ENCODE results near the gene VAPA.

VAPA gene

GRCh38 chr18:10003281-10003680 lies 89.5 kb downstream of the VAPA start:
- no peak overlapping the region for H3K4me3 ChIP-seq (ENCODE audit: low read length, poor library complexity, severe bottlenecking)
- no peak overlapping the region for H3K4me2 ChIP-seq (ENCODE audit: low read depth, low read length, poor library complexity, severe bottlenecking)
- H4K20me1 ChIP-seq (ENCODE audit: insufficient read depth, low read length, poor library complexity, severe bottlenecking) = no peaks in the 10 kb centered on the region
- no peaks in the 10 kb centered on the region for H3F3A ChIP-seq (ENCODE audit: low read depth)
- no peak overlapping the region for H2AFZ ChIP-seq (ENCODE audit: low read length)
- no peaks in the 10 kb centered on the region for H3K36me3 ChIP-seq (ENCODE audit: insufficient read depth, low read length)
- no peaks in the 10 kb centered on the region for H3K27me3 ChIP-seq (ENCODE audit: insufficient read depth, low read length, poor library complexity, severe bottlenecking)
- H3K9ac ChIP-seq (ENCODE audit: low read depth, low read length, poor library complexity, severe bottlenecking) = no peak overlapping the region
- H3K79me2 ChIP-seq (ENCODE audit: insufficient read depth, low read length) = no peaks in the 10 kb centered on the region
- peaks cover 9% of the 10 kb centered on the region; the same call in 1 of the 2 replicates for H3K9me3 ChIP-seq (ENCODE audit: insufficient read depth, low read depth, low read length)
- no peaks in the 10 kb centered on the region for H3K4me1 ChIP-seq (ENCODE audit: insufficient read depth, low read length, poor library complexity, severe bottlenecking)
- no peak for TF ChIP-seq EZH2phosphoT487 (IDR thresholded peaks at IDR 0.05; ENCODE audit: borderline replicate concordance)
- TF ChIP-seq CTCF (conservative IDR thresholded peaks at IDR 0.05; ENCODE audit: low read length) = no peak
- H3K9me2 ChIP-seq (replicated peaks; ENCODE audit: low read depth, low read length) = no peaks in the 10 kb centered on the region

- H3K27me3 ChIP-seq (ENCODE audit: insufficient read depth, low read length, poor library complexity, severe bottlenecking) = no peaks in the 10 kb centered on the region
- no peak overlapping the region for H3K4me3 ChIP-seq (ENCODE audit: low read length, poor library complexity, severe bottlenecking)
- H4K20me1 ChIP-seq (ENCODE audit: insufficient read depth, low read length, poor library complexity, severe bottlenecking) = no peaks in the 10 kb centered on the region
- no peak overlapping the region for H3K9ac ChIP-seq (ENCODE audit: low read depth, low read length, poor library complexity, severe bottlenecking)
- no peak overlapping the region for H2AFZ ChIP-seq (ENCODE audit: low read length)
- H3K4me1 ChIP-seq (ENCODE audit: insufficient read depth, low read length, poor library complexity, severe bottlenecking) = no peaks in the 10 kb centered on the region
- no peaks in the 10 kb centered on the region for H3K9me2 ChIP-seq (replicated peaks; ENCODE audit: low read depth, low read length)
- no peaks in the 10 kb centered on the region for H3K79me2 ChIP-seq (ENCODE audit: insufficient read depth, low read length)
- H3K36me3 ChIP-seq (ENCODE audit: insufficient read depth, low read length) = no peaks in the 10 kb centered on the region
- no peak overlapping the region for H3K4me2 ChIP-seq (ENCODE audit: low read depth, low read length, poor library complexity, severe bottlenecking)
- peaks cover 4% of the 10 kb centered on the region; the same call in 1 of the 2 replicates for H3K9me3 ChIP-seq (ENCODE audit: insufficient read depth, low read depth, low read length)
- TF ChIP-seq EZH2phosphoT487 (IDR thresholded peaks at IDR 0.05; ENCODE audit: borderline replicate concordance) = no peak
- TF ChIP-seq CTCF (conservative IDR thresholded peaks at IDR 0.05; ENCODE audit: low read length) = no peak
- H3F3A ChIP-seq (ENCODE audit: low read depth) = no peaks in the 10 kb centered on the region
Observed at GRCh38 chr18:10003866-10004265, 90.0 kb downstream of the VAPA start.

GRCh38 chr18:10006311-10006893 lies 92.6 kb downstream of the VAPA start:
- Histone ChIP-seq H3K36me3 (ENCODE audit: insufficient read depth, low read length) (no peaks in the 10 kb centered on the region), H3K4me1 (ENCODE audit: insufficient read depth, low read length, poor library complexity, severe bottlenecking) (no peaks in the 10 kb centered on the region), H3K9ac (ENCODE audit: low read depth, low read length, poor library complexity, severe bottlenecking) (no peak overlapping the region), H3K4me2 (ENCODE audit: low read depth, low read length, poor library complexity, severe bottlenecking) (no peak overlapping the region), H3F3A (ENCODE audit: low read depth) (no peaks in the 10 kb centered on the region), H3K9me3 (ENCODE audit: insufficient read depth, low read depth, low read length) (no peaks in the 10 kb centered on the region), H3K79me2 (ENCODE audit: insufficient read depth, low read length) (no peaks in the 10 kb centered on the region), H3K4me3 (ENCODE audit: low read length, poor library complexity, severe bottlenecking) (no peak overlapping the region), H4K20me1 (ENCODE audit: insufficient read depth, low read length, poor library complexity, severe bottlenecking) (no peaks in the 10 kb centered on the region), H3K27me3 (ENCODE audit: insufficient read depth, low read length, poor library complexity, severe bottlenecking) (no peaks in the 10 kb centered on the region), H2AFZ (ENCODE audit: low read length) (no peak overlapping the region), H3K9me2 (replicated peaks; ENCODE audit: low read depth, low read length) (no peaks in the 10 kb centered on the region)
- TF ChIP-seq CTCF (conservative IDR thresholded peaks at IDR 0.05; ENCODE audit: low read length) = peak; percentile 34
- no peak for TF ChIP-seq EZH2phosphoT487 (IDR thresholded peaks at IDR 0.05; ENCODE audit: borderline replicate concordance)

All from Loucy (cell line).